Posterior cingulate gyrus (tissue), 11 donors: ENCODE measurements around the gene RIC1.
"Not testable (repeated sequence)": the region's sequence is repeated elsewhere in the genome, so short reads cannot be mapped to it uniquely, and the experiment has no call there.

Experiments
- DNase-seq, 10 donors: peaks; one replicate each; pipeline versions ENCODE4 v3.0.0 to v3.0.0-alpha.2; 2020 to 2021; ENCODE audit warnings: mixed read lengths in 3 of 10
- intact Hi-C: fragments of 100-400 bp; cut with DNase I; formaldehyde crosslinking; loops from one replicate; pipeline ENCODE4 v1.15.1; 2023

Gene RIC1

GRCh38 chr9:5628530-5629311 is at the start of gene RIC1:
Gene RIC1, plus strand, starts transcription at chr9:5629107. Its CDS starts 203 bp downstream, at chr9:5629310.
- intact Hi-C loops: loop anchor here (2.0 to 10.0 kb wide), 2 partner anchors 644 to 954 kb away; partner anchors contain the start of genes CDC37L1 and JAK2
- peak; percentile 81 to 98 (median 88) for DNase-seq

GRCh38 chr9:5579881-5580280 is 49.0 kb upstream of the RIC1 start:
- intact Hi-C loops: no loop called here
- DNase-seq: no peak

GRCh38 chr9:5580650-5581049 is 48.3 kb upstream of the RIC1 start:
- DNase-seq: no peak
- intact Hi-C loops: no loop called here

GRCh38 chr9:5581706-5582105 is 47.2 kb upstream of the RIC1 start:
- intact Hi-C loops, DNase-seq: not testable (repeated sequence)

DNA sequence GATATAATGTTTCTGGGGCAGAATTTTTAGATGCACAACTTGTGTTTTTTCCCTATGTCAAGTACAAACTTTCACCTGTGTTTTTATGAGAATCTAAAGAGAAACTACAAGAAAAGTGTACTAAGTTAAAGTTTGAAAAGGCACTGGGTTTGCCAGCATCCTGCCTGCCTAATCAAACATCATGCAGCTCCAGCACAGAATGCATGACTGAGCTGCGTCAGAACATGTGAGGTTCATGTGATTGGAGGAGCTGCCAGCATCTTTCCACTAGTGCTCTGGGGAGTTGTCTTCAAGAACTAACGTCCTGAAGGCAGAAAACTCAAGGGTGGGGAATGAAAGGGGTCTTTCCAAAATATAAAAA is 46.1 kb upstream of the RIC1 start:
- no peak for DNase-seq
- intact Hi-C loops: no loop called here

DNA sequence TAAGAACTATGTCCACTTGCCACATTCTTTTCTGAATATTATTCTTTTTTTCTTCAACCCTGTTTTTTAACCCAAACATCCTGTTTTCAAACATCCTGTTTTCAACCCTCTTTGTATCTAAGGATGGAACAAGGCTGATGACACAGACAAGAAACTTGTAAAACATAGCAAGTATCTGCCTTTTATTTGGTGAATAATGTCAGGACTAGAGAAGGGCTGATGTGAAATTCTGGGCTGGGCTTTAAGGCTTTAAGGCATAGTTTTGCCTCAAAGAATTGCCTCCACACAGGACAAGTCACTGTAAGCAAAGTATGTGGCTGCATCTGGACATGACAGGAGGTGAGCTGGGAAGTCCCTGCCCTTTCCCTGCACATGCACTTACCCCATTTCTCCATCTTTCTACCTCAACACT is 42.5 kb upstream of the RIC1 start:
- intact Hi-C loops: no loop called here
- no peak for DNase-seq

DNA sequence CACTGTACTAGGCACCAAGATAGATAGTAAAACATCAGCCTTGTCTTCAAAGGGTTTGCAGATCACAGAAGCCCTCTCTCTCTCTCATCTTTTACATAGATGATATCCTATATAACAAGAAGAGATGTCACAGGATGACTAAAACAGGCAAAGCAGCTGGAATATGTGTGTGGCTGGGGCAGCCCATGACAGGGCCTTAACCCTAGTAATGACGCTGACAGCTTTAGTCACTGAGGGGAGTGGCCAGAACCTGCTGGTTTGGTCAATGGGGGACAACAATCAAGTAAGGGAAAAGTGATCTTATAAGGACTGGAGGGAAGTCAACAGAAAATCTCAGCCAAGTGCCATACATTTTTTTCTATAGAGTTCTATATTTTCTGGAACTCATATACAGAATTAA is 41.9 kb upstream of the RIC1 start:
- intact Hi-C loops: no loop called here
- DNase-seq: no peak

GRCh38 chr9:5592231-5592630 is 36.7 kb upstream of the RIC1 start:
- DNase-seq: no peak
- intact Hi-C loops: loop anchor here (5.0 kb wide), 3 partner anchors 140 to 830 kb away; partner anchors contain the start of genes CD274 and INSL6

GRCh38 chr9:5592904-5593303 is 36.0 kb upstream of the RIC1 start:
- intact Hi-C loops: loop anchor here (5.0 kb wide), 3 partner anchors 141 to 831 kb away; partner anchors contain the start of genes CD274 and INSL6
- DNase-seq: no peak

- intact Hi-C loops: loop anchor here (5.0 kb wide), 3 partner anchors 142 to 832 kb away; partner anchors contain the start of genes CD274 and INSL6
- DNase-seq: no peak
Measured at GRCh38 chr9:5593904-5594303, 35.0 kb upstream of the RIC1 start.

DNA sequence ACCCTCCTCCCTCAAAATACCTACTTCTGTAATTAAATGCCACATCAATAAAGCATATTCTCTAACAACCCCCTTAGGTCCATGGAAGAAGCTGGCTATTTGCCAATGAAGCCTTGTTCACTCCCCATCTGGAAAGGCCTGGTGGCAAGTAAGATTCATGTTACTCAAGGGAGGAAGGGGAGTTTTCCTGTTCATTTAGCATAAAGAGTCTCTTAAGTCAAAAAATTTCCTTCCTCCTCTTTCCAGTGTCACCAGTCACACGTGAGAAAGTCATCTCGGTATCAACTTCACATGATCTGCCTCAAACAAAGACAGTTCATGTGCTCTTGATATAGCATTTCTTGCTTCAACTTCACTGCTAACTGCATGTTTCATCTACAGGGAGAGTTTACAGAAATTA is 32.7 kb upstream of the RIC1 start:
- intact Hi-C loops: no loop called here
- DNase-seq: no peak

- intact Hi-C loops: no loop called here
- DNase-seq: no peak
Measured at GRCh38 chr9:5608298-5609225, 20.3 kb upstream of the RIC1 start.

- intact Hi-C loops: no loop called here
- no peak for DNase-seq
Measured at GRCh38 chr9:5609226-5609596, 19.7 kb upstream of the RIC1 start.

- intact Hi-C loops: no loop called here
- DNase-seq: no peak
Measured at GRCh38 chr9:5610491-5610890, 18.4 kb upstream of the RIC1 start.

DNA sequence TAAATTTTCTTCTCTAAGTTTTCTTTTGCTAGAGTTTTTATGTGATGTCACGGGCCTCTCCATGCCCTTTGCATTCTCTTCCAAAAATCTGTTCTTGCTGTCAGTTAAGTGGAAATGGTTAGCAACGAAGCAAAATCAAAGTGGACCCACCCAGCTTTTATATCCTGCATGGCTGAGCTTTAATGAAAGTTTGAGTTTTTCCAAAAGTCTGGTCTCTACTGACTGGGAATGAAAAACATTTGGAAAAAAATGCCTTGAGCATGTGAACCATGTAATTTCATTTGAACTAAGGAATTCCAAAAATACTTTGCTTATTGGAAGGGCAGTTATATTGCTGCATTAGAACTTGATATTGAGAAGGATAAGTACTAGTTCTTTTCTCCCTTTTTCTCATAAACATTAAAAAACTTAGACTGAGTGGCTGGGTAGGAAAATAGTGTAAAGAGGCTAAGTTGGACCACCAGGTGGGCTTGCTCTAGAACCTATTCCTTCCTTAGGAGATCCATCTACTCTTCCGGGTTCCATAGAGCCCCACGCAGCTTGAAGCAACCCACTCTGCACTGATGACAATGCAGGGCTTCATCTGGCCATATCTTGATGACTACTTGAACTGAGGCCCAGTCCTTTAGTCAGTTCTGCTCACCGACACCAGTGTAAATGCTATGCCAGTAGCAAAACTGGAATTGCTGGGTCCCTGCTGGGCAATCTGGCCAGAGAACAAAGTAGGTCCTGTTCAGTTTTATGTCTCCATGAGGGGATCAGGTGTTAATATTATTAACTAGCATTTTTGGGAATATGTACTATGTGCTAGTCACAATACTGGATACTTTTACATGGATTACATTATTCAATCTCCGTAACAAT is 17.4 kb upstream of the RIC1 start:
- no peak for DNase-seq
- intact Hi-C loops: no loop called here

GRCh38 chr9:5612185-5612530 is 16.7 kb upstream of the RIC1 start:
- DNase-seq: no peak
- intact Hi-C loops: no loop called here

DNA sequence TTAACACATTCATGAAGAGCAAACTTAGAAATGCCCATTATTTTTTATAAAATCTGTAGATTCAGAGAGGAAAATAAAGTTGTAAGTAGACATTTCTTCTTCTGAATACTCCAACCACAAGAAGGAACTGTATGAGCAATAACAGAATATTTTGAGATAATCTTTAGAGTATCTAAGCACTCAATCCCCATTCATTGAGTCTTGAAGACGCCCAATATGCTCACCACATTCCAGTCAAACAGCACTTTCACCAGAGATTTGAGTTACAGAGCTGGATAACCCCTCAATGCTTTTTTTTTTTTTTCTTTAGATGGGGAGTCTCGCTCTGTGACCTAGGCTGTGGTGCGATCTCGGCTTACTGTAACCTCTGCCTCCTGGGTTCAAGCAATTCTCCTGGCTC is 14.7 kb upstream of the RIC1 start:
- DNase-seq: no peak
- intact Hi-C loops: no loop called here

- intact Hi-C loops: no loop called here
- no peak for DNase-seq
Measured at GRCh38 chr9:5614985-5615384, 13.9 kb upstream of the RIC1 start.

DNA sequence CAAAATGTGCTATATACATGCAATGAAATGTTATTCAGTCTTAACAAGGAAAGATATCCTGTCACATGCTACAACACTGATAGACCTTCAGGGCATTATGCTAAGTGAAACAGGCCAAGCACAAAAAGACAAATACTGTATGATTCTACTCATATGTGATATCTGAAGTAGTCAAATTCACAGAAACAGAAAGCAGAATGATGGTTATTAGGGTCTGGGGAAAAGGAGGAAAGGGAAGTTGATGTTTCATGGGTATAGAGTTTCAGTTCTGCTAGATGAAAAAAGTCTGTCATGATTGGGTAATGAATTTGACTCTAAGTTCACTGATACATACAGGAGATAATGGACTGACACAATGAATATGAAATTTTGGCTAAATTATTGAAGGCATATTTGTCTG is 11.2 kb upstream of the RIC1 start:
- intact Hi-C loops: no loop called here
- no peak for DNase-seq

- intact Hi-C loops: loop anchor here (10.0 kb wide), 1 partner anchor 946 kb away; the partner anchor contains the start of gene CDC37L1
- DNase-seq: no peak
Measured at GRCh38 chr9:5620494-5620893, 8.4 kb upstream of the RIC1 start.
